Duodenal mucosa (tissue), 2 donors: ENCODE data around the gene RREB1.
"Not testable (repeated sequence)": the region's sequence is repeated elsewhere in the genome, so short reads cannot be mapped to it uniquely, and the experiment has no call there.

Source experiments
- H3K27ac ChIP-seq: one replicate; pipeline ENCODE4 v1.7.0; 2013; ENCODE audit warnings: low read depth, low read length
- H3K27me3 ChIP-seq, 2 donors: one replicate each; pipeline ENCODE4 v1.7.0; 2013; ENCODE audit warnings: low read length in 2 of 2, control low read depth in 1 of 2; ENCODE audit not compliant: insufficient read depth in 2 of 2, control insufficient read depth in 1 of 2
- H3K36me3 ChIP-seq, 2 donors: one replicate each; pipeline ENCODE4 v1.7.0; 2013; ENCODE audit warnings: low read length in 2 of 2, control low read depth in 1 of 2; ENCODE audit not compliant: insufficient read depth in 2 of 2, control insufficient read depth in 1 of 2
- H3K4me1 ChIP-seq, 2 donors: one replicate each; pipeline ENCODE4 v1.7.0; 2013; ENCODE audit warnings: low read length in 2 of 2, control low read depth in 1 of 2; ENCODE audit not compliant: insufficient read depth in 2 of 2, control insufficient read depth in 1 of 2
- H3K4me3 ChIP-seq, 2 donors: one replicate each; pipeline ENCODE4 v1.7.0; 2013; ENCODE audit warnings: low read length in 2 of 2, low read depth in 1 of 2
- H3K9ac ChIP-seq, 2 donors: one replicate each; pipeline ENCODE4 v1.7.0; 2013; ENCODE audit warnings: low read length in 2 of 2, low read depth in 1 of 2
- H3K9me3 ChIP-seq, 2 donors: one replicate each; pipeline ENCODE4 v1.7.0; 2013; ENCODE audit warnings: low read length in 2 of 2, control low read depth in 1 of 2; ENCODE audit not compliant: control insufficient read depth in 1 of 2

RREB1 gene

GRCh38 chr6:7154341-7155139 lies 46.8 kb downstream of the RREB1 start:
- no peak overlapping the region for H3K27ac ChIP-seq
- no peak overlapping the region for H3K9ac ChIP-seq

DNA sequence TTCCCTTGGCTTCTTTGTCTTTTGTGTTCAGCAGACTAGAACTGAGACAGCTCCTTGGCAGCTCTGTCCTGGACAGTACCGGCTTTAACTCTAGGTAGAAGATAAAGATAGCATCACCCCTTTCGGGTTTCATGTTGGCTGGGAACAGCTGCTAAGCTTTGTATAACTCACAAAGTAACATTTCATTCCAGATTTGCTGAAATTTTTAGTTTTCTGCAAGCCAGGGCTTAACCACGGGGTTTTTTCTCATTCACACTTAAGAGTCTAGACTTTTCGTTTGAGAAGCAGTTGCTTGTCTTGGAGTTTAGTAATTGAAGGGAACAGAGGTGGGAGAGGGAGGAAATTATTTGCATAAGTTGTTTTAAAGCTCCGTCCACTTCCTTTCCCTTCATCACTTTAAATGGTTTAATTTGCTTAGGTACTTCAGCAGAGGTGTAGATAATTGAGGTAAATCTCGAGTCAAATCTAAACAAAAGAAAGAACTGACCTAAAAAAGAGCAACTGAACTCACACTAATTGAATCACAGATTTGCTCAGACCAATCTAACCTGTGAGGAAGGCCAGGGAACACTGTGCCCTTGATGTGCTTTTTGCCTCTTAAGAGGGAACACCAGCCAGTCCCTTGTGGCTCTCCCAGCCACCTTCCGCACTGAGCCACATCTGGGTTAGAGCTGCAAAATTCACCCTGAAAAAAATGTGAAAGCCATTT lies 48.3 kb downstream of the RREB1 start:
- no peak overlapping the region for H3K9ac ChIP-seq
- no peaks in the 10 kb centered on the region for H3K27me3 ChIP-seq
- no peak overlapping the region for H3K4me3 ChIP-seq
- no peaks in the 10 kb centered on the region for H3K9me3 ChIP-seq
- H3K27ac ChIP-seq: no peak overlapping the region
- H3K36me3 ChIP-seq: no peaks in the 10 kb centered on the region
- H3K4me1 ChIP-seq: peaks cover 40 to 66% of the 10 kb centered on the region in 2 donors

More at GRCh38 chr6:7154341-7155139, 46.8 kb downstream of the RREB1 start:
- Histone ChIP-seq H3K4me1 (peaks cover 41 to 62% of the 10 kb centered on the region in 2 donors), H3K9me3 (no peaks in the 10 kb centered on the region), H3K4me3 (no peak overlapping the region), H3K27me3 (no peaks in the 10 kb centered on the region), H3K36me3 (no peaks in the 10 kb centered on the region)

- H3K27me3 ChIP-seq: no peaks in the 10 kb centered on the region
- H3K9me3 ChIP-seq: no peaks in the 10 kb centered on the region
- H3K4me1 ChIP-seq: peaks cover 47 to 61% of the 10 kb centered on the region in 2 donors
- no peak overlapping the region for H3K27ac ChIP-seq
- H3K9ac ChIP-seq: no peak overlapping the region
- no peak overlapping the region for H3K4me3 ChIP-seq
- H3K36me3 ChIP-seq: no peaks in the 10 kb centered on the region
Measured at GRCh38 chr6:7156643-7157278, 49.0 kb downstream of the RREB1 start.

GRCh38 chr6:7157307-7157706 lies 49.5 kb downstream of the RREB1 start:
- H3K4me3 ChIP-seq, H3K27ac ChIP-seq, H3K36me3 ChIP-seq, H3K9ac ChIP-seq, H3K9me3 ChIP-seq, H3K27me3 ChIP-seq: not testable (repeated sequence)
- H3K4me1 ChIP-seq: peaks cover 46 to 55% of the 10 kb centered on the region in 2 donors

GRCh38 chr6:7157752-7158616 lies 50.2 kb downstream of the RREB1 start:
- Histone ChIP-seq H3K36me3 (no peaks in the 10 kb centered on the region), H3K27me3 (no peaks in the 10 kb centered on the region), H3K9ac (no peak overlapping the region), H3K4me3 (no peak overlapping the region), H3K27ac (no peak overlapping the region), H3K9me3 (no peaks in the 10 kb centered on the region), H3K4me1 (peaks cover 41 to 53% of the 10 kb centered on the region in 2 donors)

GRCh38 chr6:7159790-7160525 lies 52.2 kb downstream of the RREB1 start:
- Histone ChIP-seq H3K9ac (no peak overlapping the region), H3K27me3 (no peaks in the 10 kb centered on the region), H3K36me3 (peaks cover 0 to 1% of the 10 kb centered on the region in 2 donors), H3K9me3 (no peaks in the 10 kb centered on the region), H3K4me3 (no peak overlapping the region), H3K4me1 (peaks cover 41 to 55% of the 10 kb centered on the region in 2 donors), H3K27ac (no peak overlapping the region)

DNA sequence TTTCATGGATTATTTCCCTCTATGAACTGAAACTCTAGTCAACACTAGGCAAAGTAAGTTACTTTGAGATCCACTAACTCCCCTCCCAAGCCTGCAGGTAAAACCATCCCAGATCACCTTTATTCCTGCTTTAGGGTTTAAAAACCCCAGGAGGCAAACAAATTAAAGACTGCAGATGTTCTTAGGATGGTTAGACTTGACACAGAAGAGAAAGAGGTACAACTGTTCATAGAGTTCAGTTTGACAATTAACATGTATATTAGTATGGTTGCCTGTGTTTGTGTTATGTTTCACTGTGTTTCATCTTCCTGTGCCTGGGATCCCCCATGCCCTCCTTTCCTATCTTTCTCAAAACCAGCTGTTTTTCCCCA lies 53.5 kb downstream of the RREB1 start:
- H3K4me1 ChIP-seq: peaks cover 44 to 63% of the 10 kb centered on the region in 2 donors
- no peak overlapping the region for H3K4me3 ChIP-seq
- H3K27me3 ChIP-seq: no peaks in the 10 kb centered on the region
- H3K27ac ChIP-seq: no peak overlapping the region
- no peak overlapping the region for H3K9ac ChIP-seq
- H3K9me3 ChIP-seq: no peaks in the 10 kb centered on the region
- H3K36me3 ChIP-seq: peaks cover 0 to 4% of the 10 kb centered on the region in 2 donors

DNA sequence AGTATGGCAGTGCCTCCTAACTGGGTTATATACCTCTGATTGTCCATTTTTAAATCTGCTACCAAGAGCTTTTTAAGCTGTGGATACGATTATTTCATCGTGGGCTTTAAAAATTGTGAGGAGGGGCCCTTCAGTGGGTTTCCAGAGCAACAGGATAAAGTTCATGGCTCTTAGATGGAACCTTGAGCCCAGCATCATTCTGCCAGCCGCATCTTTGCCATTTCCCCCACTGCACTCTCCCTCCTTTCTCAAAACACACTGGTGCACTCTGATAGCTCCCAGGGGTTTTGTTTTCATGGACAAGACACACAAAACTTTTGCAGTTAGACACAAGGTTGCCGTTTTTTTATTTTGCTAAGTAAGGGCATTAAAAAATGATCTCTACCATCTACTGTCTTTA lies 54.1 kb downstream of the RREB1 start:
- Histone ChIP-seq H3K9me3 (no peaks in the 10 kb centered on the region), H3K27ac (no peak overlapping the region), H3K27me3 (no peaks in the 10 kb centered on the region), H3K36me3 (peaks cover 0 to 4% of the 10 kb centered on the region in 2 donors), H3K4me3 (no peak overlapping the region), H3K9ac (no peak overlapping the region), H3K4me1 (peaks cover 44 to 63% of the 10 kb centered on the region in 2 donors)

DNA sequence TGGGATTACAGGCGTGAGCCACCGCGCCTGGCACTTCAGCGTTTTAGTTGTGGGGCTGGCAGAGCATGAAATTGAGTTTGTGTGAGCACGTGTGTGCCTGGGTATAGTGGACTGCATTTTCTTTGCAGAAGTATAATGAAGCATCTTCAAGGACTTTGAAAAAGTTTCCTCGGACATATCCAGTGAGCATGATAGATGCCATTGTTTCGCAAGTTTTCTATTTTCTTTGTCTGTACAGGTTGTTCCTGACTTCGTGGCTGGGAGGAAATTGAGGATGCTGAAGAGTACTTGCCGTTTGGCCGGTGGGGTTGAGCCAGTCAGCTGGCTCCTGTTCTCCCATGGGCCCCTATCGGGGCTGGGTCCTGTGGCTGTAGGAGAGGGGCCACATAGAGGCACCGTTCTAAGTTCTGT lies 55.9 kb downstream of the RREB1 start:
- no peak overlapping the region for H3K4me3 ChIP-seq
- no peak overlapping the region for H3K27ac ChIP-seq
- peaks cover 51 to 60% of the 10 kb centered on the region in 2 donors for H3K4me1 ChIP-seq
- no peaks in the 10 kb centered on the region for H3K9me3 ChIP-seq
- H3K9ac ChIP-seq: no peak overlapping the region
- no peaks in the 10 kb centered on the region for H3K27me3 ChIP-seq
- peaks cover 0 to 4% of the 10 kb centered on the region in 2 donors for H3K36me3 ChIP-seq
